ENCODE results near the gene SLC35F1.

Gene SLC35F1

GRCh38 chr6:118128755-118129154 lies 221.7 kb downstream of the SLC35F1 start:
- no peak overlapping the region for H3K4me3 ChIP-seq (ENCODE audit: low read depth, low read length)
- TF ChIP-seq CTCF (IDR thresholded peaks at IDR 0.05; ENCODE audit: low read depth, low read length): no peak

GRCh38 chr6:118134206-118134605 lies 227.1 kb downstream of the SLC35F1 start:
- H3K4me3 ChIP-seq (ENCODE audit: low read depth, low read length): no peak overlapping the region
- no peak for TF ChIP-seq CTCF (IDR thresholded peaks at IDR 0.05; ENCODE audit: low read depth, low read length)

DNA sequence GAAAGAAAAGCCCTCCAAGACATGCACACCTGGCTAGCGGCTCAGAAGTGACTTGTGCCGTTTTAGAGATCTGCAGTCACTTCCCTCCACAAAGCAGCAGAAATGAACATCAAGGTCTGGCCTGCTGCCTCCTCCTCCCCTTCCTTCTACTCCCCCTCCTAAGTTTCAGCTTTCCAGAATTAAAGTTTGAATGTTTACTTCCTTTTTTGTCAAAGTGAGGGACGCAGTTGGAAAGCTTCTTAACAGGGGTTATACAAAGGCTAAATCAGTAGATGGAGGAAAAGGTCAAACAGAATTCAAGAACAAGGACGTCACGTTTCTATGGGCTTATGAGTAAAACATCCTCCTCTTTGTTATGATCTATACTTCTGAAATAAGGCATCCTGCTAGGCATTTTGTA lies 227.7 kb downstream of the SLC35F1 start:
- TF ChIP-seq CTCF (IDR thresholded peaks at IDR 0.05; ENCODE audit: low read depth, low read length): no peak
- no peak overlapping the region for H3K4me3 ChIP-seq (ENCODE audit: low read depth, low read length)

DNA sequence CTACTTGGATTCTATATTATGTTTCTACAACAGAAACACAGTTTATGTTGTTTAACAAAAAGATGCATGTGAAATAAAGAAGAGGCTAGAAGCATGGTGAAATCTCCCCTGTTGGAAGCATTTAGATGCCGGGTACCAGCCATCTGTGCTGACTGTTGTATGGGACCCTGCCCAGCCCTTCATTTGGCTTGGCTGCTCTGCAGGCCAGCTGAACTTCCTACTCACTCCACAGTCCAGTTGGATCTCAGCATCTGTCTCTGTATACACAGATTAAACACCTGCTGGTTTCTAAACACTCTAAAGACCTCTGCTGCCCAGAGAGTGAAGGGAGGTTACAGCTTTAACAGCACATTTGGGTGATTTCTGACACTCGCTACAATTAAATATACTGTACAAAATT lies 228.3 kb downstream of the SLC35F1 start:
- H3K4me3 ChIP-seq (ENCODE audit: low read depth, low read length): no peak overlapping the region
- no peak for TF ChIP-seq CTCF (IDR thresholded peaks at IDR 0.05; ENCODE audit: low read depth, low read length)

DNA sequence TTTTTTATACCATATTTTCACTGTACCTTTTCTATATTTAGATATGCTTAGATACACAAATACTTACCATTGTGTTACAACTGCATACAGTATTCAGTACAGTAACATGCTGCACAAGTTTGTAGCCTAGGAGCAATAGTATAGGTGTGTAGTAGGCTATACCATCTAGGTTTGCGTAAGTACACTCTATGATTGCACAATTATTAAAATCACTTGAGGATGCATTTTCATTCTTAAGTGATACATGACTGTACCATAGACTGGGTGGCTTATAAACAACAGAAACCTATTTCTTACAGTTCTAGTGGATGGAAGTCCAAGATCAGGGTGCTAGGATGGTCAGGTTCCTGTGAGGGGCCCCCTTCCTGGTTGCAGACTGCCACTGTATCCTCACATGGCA lies 234.1 kb downstream of the SLC35F1 start:
- no peak overlapping the region for H3K4me3 ChIP-seq (ENCODE audit: low read depth, low read length)
- TF ChIP-seq CTCF (IDR thresholded peaks at IDR 0.05; ENCODE audit: low read depth, low read length): no peak

DNA sequence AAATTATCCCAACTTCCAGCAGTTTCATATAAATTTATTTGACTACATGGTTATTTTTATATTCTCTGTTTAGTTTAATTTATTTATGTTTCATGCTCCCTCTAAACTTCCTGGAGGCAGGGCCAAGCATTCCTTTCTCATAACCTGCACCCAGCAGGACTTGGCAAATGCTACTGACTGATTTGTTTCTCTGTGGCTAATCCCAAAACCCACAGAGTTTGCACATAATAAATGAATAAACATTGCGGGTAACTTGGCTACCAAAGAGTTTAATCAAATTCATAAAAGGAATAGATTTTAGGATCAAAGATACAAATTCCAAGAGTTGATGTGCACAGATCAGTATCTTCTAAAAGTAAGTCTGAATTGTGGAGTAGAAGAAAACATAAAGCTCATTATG lies 239.5 kb downstream of the SLC35F1 start:
- no peak for TF ChIP-seq CTCF (IDR thresholded peaks at IDR 0.05; ENCODE audit: low read depth, low read length)
- H3K4me3 ChIP-seq (ENCODE audit: low read depth, low read length): no peak overlapping the region

GRCh38 chr6:118147511-118147910 lies 240.4 kb downstream of the SLC35F1 start:
- no peak overlapping the region for H3K4me3 ChIP-seq (ENCODE audit: low read depth, low read length)
- no peak for TF ChIP-seq CTCF (IDR thresholded peaks at IDR 0.05; ENCODE audit: low read depth, low read length)
